ENCODE measurements around the gene UNC5B. TPM values are rescaled to one million over a fixed set of nuclear protein-coding genes. Genes with fewer than 3 reads are reported as not detected.

UNC5B gene
- polyA plus RNA-seq, 1 experiment, result 27.4 TPM

GRCh38 chr10:71210542-71210871 is 1.9 kb upstream of the UNC5B start:
- TF ChIP-seq CTCF (IDR thresholded peaks at IDR 0.05; ENCODE audit: insufficient read depth, low read depth, low read length), result no peak

GRCh38 chr10:71211053-71211452 is 1.3 kb upstream of the UNC5B start:
- peaks cover 27% of the 10 kb centered on the region for H3K27me3 ChIP-seq (ENCODE audit: control insufficient read depth, insufficient read depth, low read length)

More at GRCh38 chr10:71210542-71210871, 1.9 kb upstream of the UNC5B start:
- ChIA-PET POLR2A (no interaction called here), CTCF (interaction anchor here (1.0 to 3.1 kb wide), 6 partner anchors 12 to 307 kb away, joined by 3 to 16 read pairs (median 4); no protein-coding TSS in a partner anchor)
- Histone ChIP-seq H3K27me3 (ENCODE audit: control insufficient read depth, insufficient read depth, low read length) (peaks cover 27% of the 10 kb centered on the region), H3K36me3 (ENCODE audit: control insufficient read depth, insufficient read depth, low read length) (no peaks in the 10 kb centered on the region), H3K4me3 (ENCODE audit: low read depth, low read length) (no peak overlapping the region)
- DNase-seq (ENCODE audit: low read depth), result no peak

GRCh38 chr10:71211775-71212317 is 524 bp upstream of the UNC5B start:
- no peak for DNase-seq (ENCODE audit: low read depth)
- CTCF ChIA-PET, result interaction anchor here (0.6 to 3.0 kb wide), 10 partner anchors 11 to 309 kb away, joined by 3 to 11 read pairs (median 4); no protein-coding TSS in a partner anchor
- Histone ChIP-seq H3K27me3 (ENCODE audit: control insufficient read depth, insufficient read depth, low read length) (peaks cover 22% of the 10 kb centered on the region), H3K4me3 (ENCODE audit: low read depth, low read length) (peak overlapping the region; percentile 79), H3K36me3 (ENCODE audit: control insufficient read depth, insufficient read depth, low read length) (no peaks in the 10 kb centered on the region)
- POLR2A ChIA-PET, result no interaction called here
- TF ChIP-seq CTCF (IDR thresholded peaks at IDR 0.05; ENCODE audit: insufficient read depth, low read depth, low read length), result no peak

More at GRCh38 chr10:71211053-71211452, 1.3 kb upstream of the UNC5B start:
- CTCF ChIA-PET, result interaction anchor here (0.6 to 3.1 kb wide), 7 partner anchors 12 to 396 kb away, joined by 3 to 16 read pairs (median 3); no protein-coding TSS in a partner anchor
- DNase-seq (ENCODE audit: low read depth), result no peak
- no peak overlapping the region for H3K4me3 ChIP-seq (ENCODE audit: low read depth, low read length)
- H3K36me3 ChIP-seq (ENCODE audit: control insufficient read depth, insufficient read depth, low read length), result no peaks in the 10 kb centered on the region
- no peak for TF ChIP-seq CTCF (IDR thresholded peaks at IDR 0.05; ENCODE audit: insufficient read depth, low read depth, low read length)
- POLR2A ChIA-PET, result no interaction called here

GRCh38 chr10:71213127-71213621 is 804 bp downstream of the UNC5B start:
- DNase-seq (ENCODE audit: low read depth), result no peak

More at GRCh38 chr10:71213127-71213621, 804 bp downstream of the UNC5B start:
- Histone ChIP-seq H3K4me3 (ENCODE audit: low read depth, low read length) (peak overlapping the region; percentile 79), H3K27me3 (ENCODE audit: control insufficient read depth, insufficient read depth, low read length) (peaks cover 22% of the 10 kb centered on the region), H3K36me3 (ENCODE audit: control insufficient read depth, insufficient read depth, low read length) (no peaks in the 10 kb centered on the region)
- ChIA-PET CTCF (interaction anchor here (1.0 to 6.4 kb wide), 6 partner anchors 9 to 60 kb away, joined by 3 to 78 read pairs (median 4); no protein-coding TSS in a partner anchor), POLR2A (no interaction called here)
- no peak for TF ChIP-seq CTCF (IDR thresholded peaks at IDR 0.05; ENCODE audit: insufficient read depth, low read depth, low read length)
